ENCODE results near the gene TUT4.

DNA sequence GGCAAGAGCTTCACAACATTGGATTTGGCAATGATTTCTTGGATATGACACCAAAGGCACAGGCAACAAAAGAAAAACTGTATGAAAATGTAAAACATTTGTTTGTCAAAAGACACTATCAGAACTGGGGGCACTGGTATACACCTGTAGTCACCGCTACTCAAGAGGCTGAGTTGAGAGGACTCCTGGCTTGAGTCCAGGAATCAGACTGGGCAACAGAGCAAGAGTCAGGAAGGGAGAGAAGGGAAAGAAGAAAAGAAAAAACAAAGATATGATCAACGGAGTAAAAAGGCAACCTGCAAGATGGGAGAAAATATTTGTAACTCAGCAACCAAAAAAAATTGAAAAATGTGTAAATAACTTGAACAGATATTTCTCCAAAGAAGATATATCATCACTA, 6.0 kb upstream of the TUT4 start:
- TF ChIP-seq CTCF (IDR thresholded peaks at IDR 0.05) (no peak), POLR2A (IDR thresholded peaks at IDR 0.05) (no peak), POLR2AphosphoS5 (IDR thresholded peaks at IDR 0.05) (no peak)

Measured in suprapubic skin (tissue), 4 donors.